GM18499 (cell line): ENCODE data around the gene TBX10.
"Not testable (repeated sequence)": the region's sequence is repeated elsewhere in the genome, so short reads cannot be mapped to it uniquely, and the experiment has no call there.

Experiments
- ATAC-seq: cut with Tn5 transposase; IDR thresholded peaks from one replicate; pipeline ENCODE4 v1.9.1; 2021; ENCODE audit warnings: moderate number of reproducible peaks; ENCODE audit not compliant: insufficient read depth, unreplicated experiment

The TBX10 gene

GRCh38 chr11:67618901-67619659, 20.5 kb downstream of the TBX10 start:
- ATAC-seq, result not testable (repeated sequence)

- no peak for ATAC-seq
These were observed 22.2 kb downstream of the TBX10 start for GRCh38 chr11:67617243-67617953.

GRCh38 chr11:67616431-67617242, 22.9 kb downstream of the TBX10 start:
- ATAC-seq, result no peak

DNA sequence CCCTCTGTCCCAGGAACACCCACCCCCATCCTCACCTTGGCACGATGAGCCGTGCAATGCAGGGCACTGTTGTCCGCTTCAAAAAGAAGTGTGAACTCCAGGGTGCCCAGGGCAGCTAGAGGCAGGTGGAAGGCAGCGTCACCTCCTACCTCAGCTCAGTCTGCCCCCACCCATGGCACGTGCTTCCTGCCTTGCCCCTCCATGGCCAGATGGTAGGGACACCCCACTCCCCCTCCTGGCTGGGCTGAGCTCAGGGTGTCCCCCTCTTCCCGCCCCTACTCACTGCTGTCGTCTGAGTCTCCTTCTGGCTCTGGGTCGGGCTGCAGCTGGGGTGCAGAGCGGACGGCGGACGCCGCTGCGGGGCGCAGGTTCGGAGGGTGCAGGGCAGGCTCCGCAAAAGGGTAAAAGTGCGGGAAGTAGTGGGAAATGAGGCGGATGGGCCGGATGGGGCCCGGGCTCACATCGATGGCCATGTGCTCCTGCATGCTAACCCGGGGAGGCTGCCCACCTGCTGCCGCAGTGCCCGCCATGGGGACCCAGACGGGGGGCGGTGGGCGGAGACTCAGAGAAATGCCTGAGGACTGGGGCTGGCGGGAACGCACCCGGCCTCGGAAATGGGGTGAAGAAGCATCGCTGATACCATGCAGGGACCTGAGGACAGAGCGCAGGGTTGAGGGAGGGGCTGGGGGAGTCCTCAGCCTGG, 23.7 kb downstream of the TBX10 start:
- no peak for ATAC-seq

DNA sequence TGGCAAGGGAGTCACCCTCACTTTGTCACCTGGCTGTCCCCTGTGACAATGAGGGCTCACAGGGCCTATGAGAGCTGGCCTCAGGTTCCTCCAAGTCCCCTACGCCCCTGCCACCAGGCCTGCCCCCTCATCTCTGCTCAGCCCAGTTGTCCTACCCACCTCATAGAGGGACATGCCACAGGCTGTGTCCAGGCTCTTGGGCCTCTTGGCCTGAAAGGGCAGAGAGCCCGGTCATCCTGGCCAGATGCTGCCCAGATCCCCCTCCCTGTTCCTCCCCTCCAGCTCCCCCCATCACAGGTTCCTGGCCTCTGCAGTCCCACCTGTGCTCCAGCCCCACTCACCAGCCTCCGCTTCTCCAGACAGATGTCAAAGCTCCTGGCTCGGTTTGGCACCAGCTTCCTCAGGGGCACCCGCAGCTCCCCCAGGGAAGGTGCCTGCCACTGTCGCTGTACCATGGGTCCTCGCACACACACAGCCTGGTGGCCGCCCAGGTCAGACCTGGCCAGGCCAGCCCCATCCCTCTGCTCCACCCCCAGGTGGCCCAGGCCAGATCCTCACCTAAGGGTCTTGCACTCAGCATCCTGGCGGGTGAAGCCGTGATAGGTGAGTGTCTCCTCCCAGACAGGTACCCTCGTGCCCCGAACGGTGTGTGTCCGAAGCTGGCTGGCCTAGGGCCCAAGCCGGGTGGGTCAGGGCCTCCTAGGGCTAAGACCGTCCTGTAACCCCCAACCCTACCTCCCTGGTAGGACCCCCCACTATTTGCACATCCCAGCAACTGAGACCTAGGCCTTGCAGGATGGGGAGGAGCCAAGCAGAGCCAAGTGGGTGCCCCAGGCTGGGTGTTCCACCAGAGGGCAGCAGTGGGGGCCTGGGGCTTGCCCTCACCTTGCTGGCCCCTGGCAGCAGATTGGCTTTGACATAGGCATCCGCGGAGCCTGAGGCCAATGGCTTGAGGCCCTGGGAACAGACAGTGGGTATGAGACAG, 24.5 kb downstream of the TBX10 start:
- ATAC-seq, result no peak

DNA sequence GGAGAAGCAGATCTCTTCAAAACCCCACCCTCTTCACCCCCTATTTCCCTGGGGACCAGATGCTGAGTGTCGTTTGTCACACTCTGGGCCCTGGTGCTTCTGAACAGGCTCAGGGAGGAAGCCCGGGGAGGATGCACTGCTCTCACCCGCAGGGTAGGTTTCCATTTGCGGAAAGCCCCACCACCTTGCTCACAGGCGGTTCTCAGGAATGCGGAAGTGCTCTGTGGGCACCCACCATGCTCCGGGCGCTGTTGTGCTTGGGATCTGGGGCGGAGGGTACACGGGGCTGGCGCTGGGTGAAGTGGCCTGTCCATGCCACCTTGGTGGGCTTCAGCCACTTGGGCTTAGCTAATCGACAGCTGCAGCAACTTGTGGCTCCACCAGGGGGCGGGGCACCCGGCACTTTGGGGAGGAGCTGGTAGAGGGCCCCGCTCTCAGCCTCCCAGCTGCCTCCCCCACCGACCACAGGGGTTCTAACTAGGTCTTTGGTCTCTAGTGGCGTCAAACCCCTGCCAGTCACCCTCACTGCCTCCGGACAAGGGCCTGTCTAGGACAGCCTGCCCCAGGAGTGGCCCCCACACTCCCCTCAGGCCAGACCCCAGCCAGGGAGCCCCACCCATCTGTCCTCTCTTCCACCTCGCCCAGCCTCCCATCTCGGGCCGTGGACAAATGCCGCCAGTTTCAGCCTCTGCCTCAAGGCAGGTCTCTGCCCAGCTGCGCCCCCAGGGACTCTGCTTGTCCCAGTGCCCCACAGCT, 25.4 kb downstream of the TBX10 start:
- peak; percentile 61 for ATAC-seq

DNA sequence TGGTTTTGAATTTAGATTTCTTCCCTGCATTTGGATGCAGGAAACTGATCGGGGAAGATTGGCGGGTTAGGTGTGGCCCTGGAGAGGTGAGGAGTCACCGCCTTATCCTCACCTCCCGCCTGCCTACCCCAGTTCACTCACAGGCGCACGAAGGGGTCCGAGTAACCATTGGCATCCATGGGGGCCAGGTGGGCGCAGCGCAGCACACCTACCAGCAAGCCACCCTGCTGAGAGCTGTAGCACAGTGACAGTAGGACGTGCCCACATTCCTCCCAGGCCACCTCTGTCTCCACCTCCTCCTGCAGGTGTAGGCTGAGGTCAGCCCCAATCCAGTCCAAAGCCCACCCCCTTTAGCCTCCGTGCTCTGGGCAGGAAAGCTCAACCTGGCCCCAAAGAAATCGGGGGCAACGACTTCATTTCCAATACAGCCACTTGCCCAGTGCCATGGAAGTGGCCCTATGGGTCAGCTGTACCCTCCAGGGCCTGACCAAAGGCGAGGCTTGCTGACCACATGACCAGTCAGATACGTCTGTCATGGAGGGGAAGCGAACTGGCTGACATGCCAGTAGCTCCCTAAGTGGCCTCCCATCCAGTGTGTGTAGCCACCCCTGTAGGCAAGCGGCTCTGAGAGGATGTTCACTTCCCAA, 26.1 kb downstream of the TBX10 start:
- ATAC-seq, result no peak

- ATAC-seq, result no peak
These were observed 26.8 kb downstream of the TBX10 start for GRCh38 chr11:67612751-67613150.

- ATAC-seq, result no peak
These were observed 27.6 kb downstream of the TBX10 start for GRCh38 chr11:67611704-67612587.

GRCh38 chr11:67611165-67611564, 28.4 kb downstream of the TBX10 start:
- ATAC-seq, result no peak

DNA sequence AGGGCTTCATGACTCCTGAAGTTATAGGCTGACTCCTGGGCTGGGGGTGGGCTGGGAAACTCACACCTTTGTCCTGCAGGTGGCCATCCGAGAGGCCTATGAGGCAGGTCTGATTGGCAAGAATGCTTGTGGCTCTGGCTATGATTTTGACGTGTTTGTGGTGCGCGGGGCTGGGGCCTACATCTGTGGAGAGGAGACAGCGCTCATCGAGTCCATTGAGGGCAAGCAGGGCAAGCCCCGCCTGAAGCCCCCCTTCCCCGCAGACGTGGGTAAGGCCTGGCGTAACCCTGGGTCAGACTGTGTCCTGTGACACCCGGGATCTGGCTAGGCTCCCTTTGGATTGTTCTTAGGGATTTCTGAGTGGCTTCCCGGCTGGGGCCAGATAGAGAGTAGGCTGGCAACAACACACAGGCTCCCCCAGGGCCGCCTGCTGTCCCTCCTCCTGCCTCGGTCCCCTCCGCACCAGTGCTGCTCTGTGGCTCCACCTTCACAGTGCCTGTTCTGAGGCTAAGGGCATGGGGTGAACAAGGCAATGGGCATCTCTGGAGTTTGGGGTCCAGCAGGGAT, 29.2 kb downstream of the TBX10 start:
- ATAC-seq, result no peak

GRCh38 chr11:67609316-67609715, 30.2 kb downstream of the TBX10 start:
- no peak for ATAC-seq

- ATAC-seq, result no peak
These were observed 31.1 kb downstream of the TBX10 start for GRCh38 chr11:67608486-67608885.

- ATAC-seq, result no peak
These were observed 32.1 kb downstream of the TBX10 start for GRCh38 chr11:67607507-67607906.

DNA sequence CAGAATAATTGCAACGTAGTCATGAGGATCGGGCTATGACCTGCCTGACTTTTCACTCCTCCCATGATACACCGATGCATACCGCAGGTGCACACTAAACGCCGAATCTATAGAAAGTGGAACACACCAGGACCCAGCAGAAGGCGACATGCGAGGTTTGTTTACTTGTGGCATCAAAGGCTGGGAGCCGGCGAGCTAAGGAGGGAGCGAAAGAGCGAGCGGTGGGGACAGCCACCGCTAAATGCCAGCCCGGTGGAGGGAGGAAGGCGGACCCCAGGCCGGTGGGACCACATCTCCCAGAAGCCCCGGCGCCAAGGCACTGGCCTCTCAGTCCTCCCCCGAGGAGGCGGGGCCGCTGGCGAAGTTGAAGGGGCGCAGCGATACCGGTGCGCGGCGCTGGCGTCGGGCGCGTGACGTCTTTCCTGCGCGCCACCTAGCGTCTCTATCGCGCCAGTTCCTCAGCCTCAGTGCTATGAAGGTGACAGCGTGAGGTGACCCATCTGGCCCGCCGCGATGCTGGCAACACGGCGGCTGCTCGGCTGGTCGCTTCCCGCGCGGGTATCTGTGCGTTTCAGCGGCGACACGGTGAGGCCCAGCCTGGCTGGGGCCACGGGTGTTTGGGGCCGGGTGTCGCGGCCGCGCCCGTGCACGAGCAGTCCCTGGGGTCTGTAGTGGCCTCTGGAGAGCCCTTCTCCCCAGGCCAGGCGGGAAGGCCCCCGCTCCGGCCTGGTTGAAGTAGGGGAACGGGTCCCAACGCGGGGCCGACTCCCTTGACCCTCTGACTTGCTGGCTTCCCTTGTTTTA, 32.9 kb downstream of the TBX10 start, which contains the start of gene NDUFV1:
Gene NDUFV1 (plus strand): TSS at position 445 of the 804 bp plus-strand sequence. CDS start 69 bp downstream, at position 514.
- ATAC-seq, result peak; percentile 74

- no peak for ATAC-seq
These were observed 33.5 kb downstream of the TBX10 start for GRCh38 chr11:67606093-67606491.
